GM19193 (cell line): ENCODE data around the gene CXCL17.

Experiments used
- POLR2A ChIP-seq: IDR thresholded peaks from 4 replicates; pipeline ENCODE4 v1.6.1; 2011; ENCODE audit not compliant: insufficient read depth, insufficient read length; ENCODE audit errors: extremely low read depth

Gene CXCL17

DNA sequence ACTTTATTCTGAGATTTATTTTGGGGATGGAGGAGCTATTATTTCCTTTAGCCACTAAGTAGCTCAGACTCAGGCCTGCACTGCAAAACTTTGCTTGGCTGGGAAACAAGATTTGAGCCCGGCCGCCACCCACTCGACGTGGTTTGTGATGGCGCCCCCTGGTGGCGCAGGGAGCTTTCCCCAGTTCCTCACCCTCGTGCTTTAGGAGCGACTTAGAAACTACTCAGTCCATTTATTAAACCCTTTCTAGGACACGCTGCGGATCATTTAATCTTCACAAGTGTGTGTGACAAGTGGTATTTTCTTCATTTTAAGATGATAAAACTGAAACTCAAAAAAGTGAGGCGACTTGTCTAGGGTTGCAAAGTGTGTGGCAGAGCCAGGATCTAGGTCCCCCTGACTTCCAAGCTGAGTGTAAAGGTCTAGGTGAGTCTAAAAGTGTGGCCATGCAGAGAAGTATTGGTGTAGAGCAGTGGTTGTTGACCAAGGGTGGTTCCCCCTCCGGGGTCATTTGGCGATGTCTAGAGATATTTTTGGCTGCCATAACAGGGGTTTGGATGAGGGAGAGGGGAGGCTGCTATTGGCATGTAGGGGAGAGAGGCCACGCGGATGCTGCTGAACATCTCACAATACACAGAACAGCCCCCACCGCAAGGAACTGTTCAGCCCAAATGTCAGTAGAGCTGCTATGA lies 2.2 kb downstream of the CXCL17 start:
- no peak for TF ChIP-seq POLR2A

DNA sequence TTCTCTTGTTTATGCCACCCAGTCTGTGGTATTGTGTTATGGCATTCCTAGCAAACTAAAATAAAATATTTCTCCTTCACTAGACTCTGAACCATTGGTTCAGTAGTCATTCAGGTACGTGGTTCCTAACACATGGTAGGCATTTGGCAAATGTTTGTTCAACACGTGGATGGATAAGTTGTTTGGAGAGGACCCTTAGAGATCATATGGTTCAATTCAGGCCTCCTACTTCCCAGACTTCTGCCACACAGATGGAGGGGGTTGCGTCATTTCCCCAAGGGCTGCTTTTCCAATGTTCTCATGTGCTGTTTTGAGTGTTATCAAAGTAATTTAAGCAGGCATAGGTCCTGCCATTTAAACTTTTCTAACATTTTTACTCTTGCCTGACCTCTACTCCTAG lies 6.7 kb downstream of the CXCL17 start:
- no peak for TF ChIP-seq POLR2A

DNA sequence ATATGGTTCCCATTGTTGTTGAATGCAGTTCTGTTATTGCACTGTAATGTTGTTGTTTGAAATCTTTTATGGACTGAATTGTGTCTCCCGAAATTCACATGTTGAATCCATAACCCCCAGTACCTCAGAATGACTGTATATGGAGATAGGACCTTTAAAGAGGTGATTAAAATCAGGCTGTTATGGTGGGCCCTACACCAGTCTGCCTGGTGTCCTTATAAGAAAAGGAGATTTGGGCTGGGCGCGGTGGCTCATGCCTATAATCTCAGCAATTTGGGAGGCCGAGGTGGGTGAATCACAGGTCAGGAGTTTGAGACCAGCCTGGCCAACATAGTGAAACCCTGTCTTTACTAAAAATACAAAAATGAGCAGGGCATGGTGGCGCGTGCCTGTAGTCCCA lies 7.4 kb downstream of the CXCL17 start:
- no peak for TF ChIP-seq POLR2A

DNA sequence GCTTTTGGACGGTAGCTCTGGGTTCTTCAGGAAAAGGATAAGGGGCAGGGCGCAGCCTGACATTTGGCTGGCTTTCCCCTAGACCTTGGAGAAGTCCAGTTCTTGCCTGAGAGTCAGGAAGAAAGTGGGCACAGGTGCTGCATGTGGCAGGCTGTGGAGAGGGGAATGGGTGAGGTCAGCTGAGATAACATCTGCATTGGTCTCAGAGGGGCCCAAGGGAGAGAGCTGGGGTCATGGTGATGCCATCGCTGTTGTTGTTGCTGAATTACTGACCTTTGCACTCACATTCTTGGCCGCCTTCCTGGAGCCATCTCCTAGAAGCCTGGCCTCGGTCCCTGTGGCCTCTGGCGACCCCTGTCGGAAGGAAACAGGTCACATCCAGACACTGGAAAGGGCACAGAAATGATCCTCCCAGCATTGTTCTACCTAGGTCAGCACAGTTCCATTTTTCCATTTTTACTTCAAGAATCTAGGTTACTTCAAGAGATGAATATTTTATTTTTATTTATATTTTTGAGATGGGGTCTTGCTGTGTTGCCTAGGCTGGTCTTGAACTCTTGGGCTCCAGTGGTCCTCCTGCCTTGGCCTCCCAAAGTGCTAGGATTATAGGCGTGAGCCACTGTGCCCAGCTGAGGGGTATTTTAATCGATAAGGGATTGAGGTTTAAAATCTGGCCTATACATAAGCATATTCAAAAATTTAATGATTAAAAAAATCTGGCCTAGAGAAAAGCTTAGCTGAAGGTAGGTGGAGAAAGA lies 9.1 kb downstream of the CXCL17 start:
- TF ChIP-seq POLR2A: no peak

DNA sequence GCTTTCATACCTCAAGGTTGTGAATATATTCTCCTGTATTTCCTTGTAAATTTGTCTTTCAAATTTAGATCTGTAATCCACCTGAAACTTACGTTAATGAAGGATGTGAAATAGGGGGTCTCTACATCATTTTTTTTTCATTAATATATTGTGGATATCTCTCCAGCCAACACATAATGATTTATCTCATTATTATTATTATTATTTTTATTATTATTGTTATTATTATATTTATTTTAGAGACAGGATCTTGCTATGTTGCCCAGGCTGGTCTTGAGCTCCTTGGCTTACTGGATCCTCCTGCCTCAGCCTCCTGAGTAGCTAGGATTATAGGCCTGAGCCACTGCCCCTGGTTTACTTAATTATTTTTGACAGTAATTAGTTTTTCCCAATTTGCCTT lies 11.3 kb downstream of the CXCL17 start:
- no peak for TF ChIP-seq POLR2A

DNA sequence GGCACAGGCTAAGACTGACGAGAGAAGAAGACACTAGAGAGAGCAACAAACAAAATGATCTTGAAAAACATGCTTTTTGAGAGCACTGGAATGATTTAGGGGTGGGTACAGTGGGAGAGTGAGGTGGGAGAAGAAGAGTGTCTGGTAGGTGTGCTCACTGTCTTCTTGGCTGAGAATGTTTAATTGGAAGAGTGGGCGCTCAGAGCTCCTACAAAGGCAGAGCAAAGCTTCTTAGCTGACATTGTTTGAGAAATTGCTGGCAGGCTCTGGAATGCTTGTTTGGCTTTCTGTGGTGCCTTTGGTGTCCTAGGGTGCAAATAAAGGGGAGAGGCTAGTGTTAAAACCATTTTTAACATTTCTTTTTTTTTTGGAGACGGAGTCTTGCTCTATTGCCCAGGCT lies 14.1 kb downstream of the CXCL17 start:
- TF ChIP-seq POLR2A: no peak

DNA sequence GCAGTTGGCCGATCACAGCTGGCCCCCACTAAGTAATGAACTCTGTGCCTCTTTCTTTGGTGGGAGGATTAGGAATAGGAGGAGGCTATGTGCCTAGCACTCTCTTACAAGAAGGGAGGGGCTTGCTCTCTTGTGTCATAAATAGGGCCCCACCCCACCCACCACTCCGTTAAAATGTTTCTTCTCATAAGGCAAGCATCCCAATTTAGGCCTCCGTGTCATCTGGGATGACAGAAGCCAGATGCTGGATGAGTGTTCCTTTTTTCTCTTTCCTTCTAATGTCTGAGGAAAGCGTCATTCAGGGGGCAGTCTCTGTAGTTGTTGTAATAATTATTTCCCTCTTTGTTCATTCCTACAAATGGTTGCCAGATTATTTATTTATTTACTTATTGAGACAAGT lies 15.4 kb downstream of the CXCL17 start, which contains the start of gene LIPE:
TSS of gene LIPE (minus strand) at position 76 of the 400 bp plus-strand sequence. CDS start 239 bp downstream, outside the sequence.
- no peak for TF ChIP-seq POLR2A

DNA sequence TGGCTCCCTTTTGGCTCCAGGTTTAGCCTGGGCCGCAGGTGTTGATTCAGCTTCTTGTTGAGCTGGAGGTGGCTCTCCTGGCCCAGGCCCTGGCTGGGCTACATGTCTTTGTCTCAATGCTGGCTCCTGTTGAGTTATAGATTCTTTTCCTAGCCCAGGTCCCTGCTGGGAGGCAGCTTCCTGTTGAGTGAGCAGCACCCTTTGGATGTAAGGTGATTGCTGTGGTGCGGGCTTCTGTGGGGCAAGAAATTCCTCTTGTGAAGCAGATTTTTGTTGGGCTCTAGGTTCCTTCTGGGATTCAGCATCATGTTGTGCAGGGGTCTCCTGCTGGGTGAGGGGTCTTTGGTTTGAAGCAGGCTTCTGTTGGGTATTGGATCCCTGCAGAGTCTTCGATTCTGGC lies 16.1 kb downstream of the CXCL17 start:
- TF ChIP-seq POLR2A: no peak

DNA sequence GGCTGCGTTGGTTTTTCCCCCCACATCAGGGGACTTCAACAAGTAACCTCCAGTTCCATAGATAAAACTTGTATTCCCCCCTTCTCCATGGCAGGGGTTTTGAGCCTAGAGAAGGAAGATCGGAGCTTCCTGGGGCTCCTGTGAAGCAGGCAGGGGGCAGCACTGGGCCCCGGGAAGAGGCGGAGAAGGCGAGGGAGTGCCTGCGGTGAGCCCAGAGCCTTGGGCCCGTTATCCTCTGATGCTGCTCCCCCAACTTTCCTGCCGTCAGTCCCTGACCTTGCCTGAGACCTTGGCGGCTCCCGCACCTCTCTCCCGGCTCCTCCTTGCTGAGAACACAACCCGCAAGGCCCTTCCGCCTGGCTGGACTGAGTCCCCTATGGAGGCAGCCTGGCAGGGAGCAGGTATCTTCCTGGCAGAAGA lies 18.0 kb downstream of the CXCL17 start:
- no peak for TF ChIP-seq POLR2A

DNA sequence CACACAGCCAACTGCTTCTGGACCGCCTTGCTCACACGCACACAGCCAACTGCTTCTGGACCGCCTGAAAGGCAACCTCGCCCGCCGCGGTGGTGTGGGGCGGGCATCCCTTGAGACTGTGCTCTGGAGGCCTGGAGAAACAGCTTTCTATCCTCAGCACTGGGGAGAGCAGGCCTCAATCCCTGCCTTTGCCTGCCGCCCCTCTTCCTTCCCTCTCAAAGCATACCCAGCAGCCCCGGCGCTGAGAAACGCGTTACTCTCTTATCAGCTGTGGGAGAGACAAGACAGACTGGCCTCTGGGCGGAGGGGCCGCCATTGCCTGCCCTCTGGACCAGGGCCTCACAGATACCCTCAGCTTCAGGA lies 18.4 kb downstream of the CXCL17 start:
- no peak for TF ChIP-seq POLR2A

DNA sequence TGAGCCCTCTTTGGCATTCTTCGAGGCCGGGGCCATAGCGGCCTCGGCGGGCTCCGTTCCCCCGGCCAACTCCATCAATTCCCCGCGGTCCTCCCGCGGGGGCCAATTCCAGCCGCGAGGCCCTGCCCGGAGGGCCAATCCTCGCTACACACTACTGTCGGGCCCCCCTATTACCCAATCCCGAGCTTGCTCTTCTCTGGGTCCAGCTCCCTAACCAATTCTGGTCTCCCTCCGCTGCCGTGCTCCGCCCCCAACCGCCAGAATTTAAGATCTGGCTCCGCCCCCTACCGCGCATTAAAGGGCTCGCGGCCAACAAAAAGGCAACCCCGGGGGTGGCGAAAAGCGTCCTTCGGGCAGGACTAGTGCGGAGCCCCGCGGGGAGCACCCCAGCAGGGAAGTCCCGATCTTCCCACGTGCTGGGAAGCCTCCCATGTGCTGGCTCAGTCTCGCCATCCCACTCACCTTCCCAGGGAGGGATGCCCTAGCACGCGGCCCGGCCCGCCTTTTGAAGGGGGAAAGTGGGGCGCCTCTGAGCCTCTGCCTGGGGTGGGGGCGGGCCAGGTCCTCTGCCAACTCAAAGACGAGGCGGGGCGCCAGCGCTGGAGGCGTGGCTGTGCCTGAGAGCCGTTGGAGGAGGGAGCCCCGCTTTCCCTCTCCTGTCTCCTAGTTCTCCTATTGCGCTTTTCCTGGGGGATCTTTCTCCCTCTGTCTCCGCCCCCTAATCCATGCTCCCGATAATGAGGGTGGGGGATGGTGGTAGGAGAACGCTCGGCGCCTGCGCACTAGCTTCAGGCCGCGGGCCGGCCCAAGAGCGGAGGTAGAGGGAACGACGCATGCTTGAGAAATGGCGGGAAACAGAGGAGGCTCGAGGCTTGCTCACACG lies 19.0 kb downstream of the CXCL17 start:
- TF ChIP-seq POLR2A: peak; percentile 52

DNA sequence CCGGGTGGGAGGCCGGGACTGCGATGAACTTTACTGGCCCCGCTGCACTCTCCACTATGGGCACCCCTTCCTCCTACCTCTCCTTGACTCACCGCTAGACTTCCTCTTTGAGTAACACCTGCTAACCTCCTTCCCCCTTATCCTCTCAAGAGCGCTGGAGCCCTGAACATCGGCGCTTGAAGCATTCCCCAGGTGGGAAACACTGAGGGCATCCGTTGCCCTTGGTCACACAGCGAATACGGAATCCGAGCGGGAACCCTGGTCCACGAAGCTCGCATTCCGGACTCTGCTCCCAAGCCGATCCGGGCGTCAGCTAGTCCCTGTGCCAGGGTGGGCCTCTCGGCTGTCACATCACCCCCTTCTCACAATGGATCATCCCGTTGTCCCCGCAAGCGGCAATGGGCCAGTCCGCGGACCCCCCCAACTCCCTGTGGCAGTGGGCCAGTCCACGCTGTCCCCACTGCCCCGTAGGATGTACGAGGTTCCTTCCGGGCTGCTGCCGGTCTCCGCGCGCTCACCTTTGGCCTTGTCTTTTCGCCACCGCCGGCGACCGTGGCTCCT lies 19.8 kb downstream of the CXCL17 start:
- TF ChIP-seq POLR2A: no peak

DNA sequence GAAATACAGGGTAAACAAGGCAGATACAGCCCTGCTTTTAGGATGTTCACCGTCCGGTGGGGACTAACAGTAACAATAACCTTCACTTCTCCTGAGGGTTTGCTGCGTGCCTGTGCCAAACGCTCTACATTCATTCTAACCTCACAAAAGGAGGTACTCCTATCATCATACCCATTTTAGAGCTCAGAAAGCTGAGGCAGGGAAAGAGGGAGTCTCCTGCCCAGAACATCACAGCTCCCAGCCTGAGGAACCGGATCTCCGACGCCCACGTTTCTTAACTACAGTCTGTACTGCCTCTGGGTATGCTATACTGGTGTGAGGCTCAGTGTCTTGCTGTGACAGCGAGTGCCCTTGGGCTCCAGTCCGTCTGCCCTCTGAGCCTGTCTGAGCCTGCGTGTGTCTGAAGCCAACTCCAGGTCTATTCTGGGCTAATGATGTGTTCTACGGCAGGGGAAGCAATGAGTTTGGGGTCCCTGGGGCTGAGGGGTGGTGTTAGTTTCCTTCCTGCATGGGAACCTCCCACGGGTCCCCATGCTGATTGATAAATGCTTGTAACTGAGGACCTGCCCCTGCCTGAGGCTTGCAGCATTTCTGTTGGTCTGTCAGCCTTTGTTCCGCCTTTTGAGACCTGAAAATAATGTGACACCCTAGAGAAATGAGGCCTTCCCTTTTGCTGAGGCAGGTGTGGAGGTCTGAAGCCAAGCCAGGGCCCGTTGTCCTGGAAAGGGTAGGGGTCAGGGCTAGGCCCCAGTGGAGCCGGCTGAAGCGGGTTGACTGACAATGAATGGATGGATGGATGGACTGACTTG lies 20.4 kb downstream of the CXCL17 start:
- no peak for TF ChIP-seq POLR2A

DNA sequence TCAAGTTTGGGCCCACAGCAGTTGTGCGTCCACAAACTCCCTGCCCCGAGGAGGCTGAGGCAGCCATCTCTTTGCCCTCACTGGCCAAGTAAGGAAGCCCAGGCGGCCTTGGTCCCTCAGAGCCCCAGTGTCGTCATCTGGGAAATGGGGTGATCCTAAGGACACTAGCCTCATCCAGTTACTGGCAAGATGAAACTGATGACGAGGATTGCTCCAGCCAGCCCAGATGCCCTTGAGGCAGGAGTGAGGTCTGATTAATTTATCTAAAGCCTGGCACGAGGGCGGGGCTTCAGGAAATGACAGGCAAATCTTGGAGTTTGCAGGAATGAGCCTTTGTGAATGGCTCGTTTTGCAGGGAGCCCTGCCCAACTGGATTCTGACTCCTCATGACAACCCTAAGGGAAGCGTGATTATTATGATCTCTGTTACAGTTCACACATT lies 21.1 kb downstream of the CXCL17 start:
- TF ChIP-seq POLR2A: no peak
